Activated T-cell treated with anti-CD3 and anti-CD28 coated beads, Interleukin-2, amount 50 U/mL, for 24 hours (primary cell): Measurements from ENCODE around the gene SLCO1A2.
A peak's percentile ranks its signal among the peaks of the same experiment; 100 is the strongest.

Source experiments
- DNase-seq: peaks from one replicate; pipeline ENCODE4 v3.0.0-alpha.2; 2020
- H3K27ac Mint-ChIP-seq: 2 replicates; pipeline ENCODE4 v1.8.0; 2020; ENCODE audit warnings: mild to moderate bottlenecking, mixed read lengths
- H3K27me3 Mint-ChIP-seq: 2 replicates; pipeline ENCODE4 v1.8.0; 2020; ENCODE audit warnings: mixed read lengths
- H3K36me3 Mint-ChIP-seq: 2 replicates; pipeline ENCODE4 v1.8.0; 2020; ENCODE audit warnings: low read depth, mixed read lengths
- H3K4me1 Mint-ChIP-seq: 2 replicates; pipeline ENCODE4 v1.8.0; 2020; ENCODE audit warnings: low read depth, mixed read lengths
- H3K4me3 Mint-ChIP-seq: 2 replicates; pipeline ENCODE4 v1.8.0; 2020; ENCODE audit warnings: mild to moderate bottlenecking, moderate library complexity, mixed read lengths
- H3K9me3 Mint-ChIP-seq: 2 replicates; pipeline ENCODE4 v1.8.0; 2020; ENCODE audit warnings: mixed read lengths

SLCO1A2 gene

GRCh38 chr12:21343636-21344035, 8.9 kb upstream of the SLCO1A2 start:
- DNase-seq: no peak
- Mint-ChIP-seq H3K4me1 (peaks cover 7% of the 10 kb centered on the region), H3K36me3 (no peaks in the 10 kb centered on the region), H3K27ac (no peak overlapping the region), H3K27me3 (peaks cover 7% of the 10 kb centered on the region), H3K9me3 (no peaks in the 10 kb centered on the region), H3K4me3 (no peak overlapping the region)

- no peak overlapping the region for H3K27ac Mint-ChIP-seq
- H3K9me3 Mint-ChIP-seq: no peaks in the 10 kb centered on the region
- H3K36me3 Mint-ChIP-seq: no peaks in the 10 kb centered on the region
- no peak for DNase-seq
- no peak overlapping the region for H3K4me3 Mint-ChIP-seq
- peaks cover 6% of the 10 kb centered on the region for H3K27me3 Mint-ChIP-seq
- H3K4me1 Mint-ChIP-seq: peaks cover 12% of the 10 kb centered on the region
Measured at GRCh38 chr12:21341769-21342168, 7.1 kb upstream of the SLCO1A2 start.

DNA sequence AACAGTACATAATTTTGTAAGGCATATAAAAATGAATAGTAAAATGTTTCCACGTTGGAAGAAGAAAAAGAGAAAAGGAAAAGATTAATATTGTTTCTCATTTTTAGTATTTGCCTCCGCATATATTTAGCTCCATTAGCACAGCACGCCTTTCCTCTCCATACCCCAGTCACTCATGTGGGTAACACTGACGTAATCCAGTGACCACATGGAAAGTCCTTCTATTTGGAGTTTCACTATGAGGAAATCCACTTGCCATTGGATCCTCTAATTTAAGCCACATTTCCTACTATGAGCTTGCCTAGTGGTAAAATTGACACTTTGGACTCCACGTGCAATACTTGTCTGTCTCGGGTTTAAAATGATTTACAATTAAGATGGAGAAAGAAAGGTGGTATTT, 5.7 kb upstream of the SLCO1A2 start:
- no peak overlapping the region for H3K4me3 Mint-ChIP-seq
- H3K27ac Mint-ChIP-seq: no peak overlapping the region
- H3K27me3 Mint-ChIP-seq: peaks cover 4% of the 10 kb centered on the region
- H3K9me3 Mint-ChIP-seq: no peaks in the 10 kb centered on the region
- no peak for DNase-seq
- no peaks in the 10 kb centered on the region for H3K36me3 Mint-ChIP-seq
- peaks cover 12% of the 10 kb centered on the region for H3K4me1 Mint-ChIP-seq

- Mint-ChIP-seq H3K4me3 (no peak overlapping the region), H3K4me1 (peaks cover 12% of the 10 kb centered on the region), H3K36me3 (no peaks in the 10 kb centered on the region), H3K27me3 (peaks cover 4% of the 10 kb centered on the region), H3K9me3 (no peaks in the 10 kb centered on the region), H3K27ac (no peak overlapping the region)
- DNase-seq: no peak
Measured at GRCh38 chr12:21339921-21340320, 5.2 kb upstream of the SLCO1A2 start.

- no peaks in the 10 kb centered on the region for H3K36me3 Mint-ChIP-seq
- H3K27me3 Mint-ChIP-seq: peaks cover 8% of the 10 kb centered on the region
- peaks cover 12% of the 10 kb centered on the region for H3K4me1 Mint-ChIP-seq
- no peak overlapping the region for H3K4me3 Mint-ChIP-seq
- no peak for DNase-seq
- H3K9me3 Mint-ChIP-seq: no peaks in the 10 kb centered on the region
- H3K27ac Mint-ChIP-seq: peak overlapping the region; percentile 41
Measured at GRCh38 chr12:21337959-21338744, 3.4 kb upstream of the SLCO1A2 start.

GRCh38 chr12:21337453-21337852, 2.7 kb upstream of the SLCO1A2 start:
- H3K27me3 Mint-ChIP-seq: peaks cover 3% of the 10 kb centered on the region
- H3K4me3 Mint-ChIP-seq: no peak overlapping the region
- DNase-seq: no peak
- H3K27ac Mint-ChIP-seq: no peak overlapping the region
- H3K4me1 Mint-ChIP-seq: peaks cover 12% of the 10 kb centered on the region
- no peaks in the 10 kb centered on the region for H3K36me3 Mint-ChIP-seq
- no peaks in the 10 kb centered on the region for H3K9me3 Mint-ChIP-seq

GRCh38 chr12:21336656-21337055, 1.9 kb upstream of the SLCO1A2 start:
- H3K4me1 Mint-ChIP-seq: peaks cover 12% of the 10 kb centered on the region
- peaks cover 3% of the 10 kb centered on the region for H3K27me3 Mint-ChIP-seq
- no peak for DNase-seq
- H3K36me3 Mint-ChIP-seq: no peaks in the 10 kb centered on the region
- H3K27ac Mint-ChIP-seq: no peak overlapping the region
- no peaks in the 10 kb centered on the region for H3K9me3 Mint-ChIP-seq
- no peak overlapping the region for H3K4me3 Mint-ChIP-seq

DNA sequence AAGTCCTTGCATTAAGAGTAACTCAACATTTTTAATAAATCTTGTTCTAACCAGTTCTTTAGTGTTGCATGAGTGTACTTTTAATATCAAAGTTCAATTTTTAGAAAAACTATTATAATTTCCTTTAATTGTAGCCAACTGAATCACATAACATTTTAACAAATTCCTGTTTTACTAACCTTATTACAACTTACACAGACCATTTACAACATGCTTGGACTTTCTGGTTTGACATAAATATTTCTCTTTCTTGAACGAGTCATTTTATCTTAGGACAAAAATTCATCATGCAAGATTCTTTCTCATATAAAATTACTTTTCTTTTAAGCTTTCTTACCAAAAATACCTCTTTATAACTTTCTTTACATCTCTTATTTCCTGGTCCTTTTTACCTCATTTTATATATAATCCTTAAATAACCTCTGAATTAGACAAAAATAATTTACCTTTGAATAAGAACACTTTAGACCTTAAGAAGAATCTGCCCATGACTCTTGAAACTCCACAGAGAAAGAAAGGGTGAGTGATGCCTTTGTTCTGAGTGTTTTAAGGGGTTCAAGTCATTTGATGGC, 3.9 kb downstream of the SLCO1A2 start:
- H3K4me3 Mint-ChIP-seq: no peak overlapping the region
- peaks cover 3% of the 10 kb centered on the region for H3K27me3 Mint-ChIP-seq
- no peak overlapping the region for H3K27ac Mint-ChIP-seq
- H3K9me3 Mint-ChIP-seq: peaks cover 27% of the 10 kb centered on the region
- DNase-seq: no peak
- no peaks in the 10 kb centered on the region for H3K4me1 Mint-ChIP-seq
- H3K36me3 Mint-ChIP-seq: peaks cover 2% of the 10 kb centered on the region

GRCh38 chr12:21328578-21328977, 6.1 kb downstream of the SLCO1A2 start:
- no peak overlapping the region for H3K27ac Mint-ChIP-seq
- H3K27me3 Mint-ChIP-seq: no peaks in the 10 kb centered on the region
- H3K4me1 Mint-ChIP-seq: no peaks in the 10 kb centered on the region
- H3K4me3 Mint-ChIP-seq: no peak overlapping the region
- H3K36me3 Mint-ChIP-seq: peaks cover 2% of the 10 kb centered on the region
- peaks cover 29% of the 10 kb centered on the region for H3K9me3 Mint-ChIP-seq
- no peak for DNase-seq

DNA sequence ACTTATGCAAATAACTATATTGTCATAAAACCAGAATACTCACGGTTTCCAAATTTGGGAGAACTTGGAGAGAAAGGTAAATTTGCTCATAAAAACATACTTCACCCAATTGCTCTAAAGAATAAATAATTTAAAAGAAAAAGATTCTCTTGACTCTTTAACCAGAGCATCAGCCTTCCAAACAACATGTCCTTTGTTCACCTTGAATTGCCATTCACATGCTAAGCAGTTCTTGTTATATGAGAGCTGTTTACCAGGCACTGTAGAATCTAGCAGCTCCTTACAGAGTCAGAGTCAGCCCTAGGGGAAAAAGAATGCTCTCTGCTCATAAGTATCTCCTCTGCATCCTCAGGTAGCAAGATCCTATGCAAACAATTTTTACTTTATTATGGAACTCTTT, 10.2 kb downstream of the SLCO1A2 start:
- Mint-ChIP-seq H3K27ac (no peak overlapping the region), H3K27me3 (peaks cover 2% of the 10 kb centered on the region), H3K36me3 (peaks cover 2% of the 10 kb centered on the region), H3K4me3 (no peak overlapping the region), H3K9me3 (peaks cover 26% of the 10 kb centered on the region), H3K4me1 (no peaks in the 10 kb centered on the region)
- no peak for DNase-seq

DNA sequence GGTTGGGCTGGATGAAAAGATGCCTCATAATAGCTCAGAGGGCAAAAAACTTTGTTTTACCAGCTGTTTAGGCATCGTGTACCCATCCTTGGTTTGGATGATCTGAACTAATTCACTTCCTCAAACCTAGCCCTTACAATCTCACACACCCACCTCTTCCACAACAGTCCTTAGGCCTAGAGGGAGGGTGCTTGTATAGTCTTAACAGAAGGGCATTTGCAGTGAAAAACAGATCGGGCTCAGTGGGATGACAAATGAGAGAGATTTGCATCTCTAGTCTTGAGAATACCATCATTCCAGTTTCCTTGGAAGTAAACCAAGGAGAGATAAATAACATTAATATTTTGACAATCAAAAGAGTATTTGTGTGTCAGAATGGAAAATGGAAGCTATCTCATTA, 11.0 kb downstream of the SLCO1A2 start:
- Mint-ChIP-seq H3K9me3 (peaks cover 22% of the 10 kb centered on the region), H3K27ac (no peak overlapping the region), H3K4me1 (no peaks in the 10 kb centered on the region), H3K36me3 (peaks cover 2% of the 10 kb centered on the region), H3K27me3 (peaks cover 2% of the 10 kb centered on the region), H3K4me3 (no peak overlapping the region)
- no peak for DNase-seq

- no peaks in the 10 kb centered on the region for H3K9me3 Mint-ChIP-seq
- no peaks in the 10 kb centered on the region for H3K36me3 Mint-ChIP-seq
- H3K4me1 Mint-ChIP-seq: no peaks in the 10 kb centered on the region
- no peak for DNase-seq
- H3K27ac Mint-ChIP-seq: no peak overlapping the region
- no peaks in the 10 kb centered on the region for H3K27me3 Mint-ChIP-seq
- H3K4me3 Mint-ChIP-seq: no peak overlapping the region
Measured at GRCh38 chr12:21308785-21309184, 25.9 kb downstream of the SLCO1A2 start.

DNA sequence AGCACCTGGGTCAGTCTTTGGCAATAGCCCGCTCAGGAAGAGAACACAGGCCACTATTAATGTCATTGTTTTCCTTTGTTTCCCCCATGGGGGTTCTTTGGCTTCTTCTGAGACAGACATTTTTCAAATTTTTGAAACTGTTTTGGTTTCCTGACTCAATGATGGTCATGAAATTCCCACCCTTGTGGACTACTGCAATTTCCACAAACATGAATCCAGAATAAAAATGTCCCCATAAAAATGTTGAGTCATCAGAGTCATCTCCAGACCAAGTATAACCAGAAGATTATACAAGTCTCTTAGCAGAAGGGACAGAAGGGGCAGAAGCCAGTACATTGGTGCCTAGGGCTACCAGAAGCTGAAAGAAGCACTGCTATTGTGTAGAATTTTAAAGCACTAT, 29.1 kb downstream of the SLCO1A2 start:
- Mint-ChIP-seq H3K4me1 (no peaks in the 10 kb centered on the region), H3K4me3 (no peak overlapping the region), H3K36me3 (no peaks in the 10 kb centered on the region), H3K9me3 (no peaks in the 10 kb centered on the region), H3K27me3 (no peaks in the 10 kb centered on the region), H3K27ac (no peak overlapping the region)
- no peak for DNase-seq

DNA sequence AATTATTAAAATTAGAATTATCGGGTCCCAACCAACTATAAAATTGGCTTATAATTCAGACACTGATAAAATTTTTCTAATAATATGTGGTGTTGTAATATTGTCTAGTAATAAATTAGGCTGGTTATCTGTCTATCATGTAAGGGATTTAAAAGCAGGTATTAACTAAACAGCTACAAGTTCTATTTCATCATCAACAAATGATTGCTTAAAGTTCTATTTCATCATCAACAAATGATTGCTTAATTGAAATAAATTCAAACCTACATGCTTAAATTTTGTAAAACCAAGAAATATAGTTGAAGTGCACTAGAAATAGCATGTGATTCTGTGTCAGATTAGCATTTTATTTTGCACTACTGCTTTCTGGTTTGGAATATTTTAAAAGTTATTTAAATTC, 34.1 kb downstream of the SLCO1A2 start:
- no peaks in the 10 kb centered on the region for H3K9me3 Mint-ChIP-seq
- H3K27ac Mint-ChIP-seq: no peak overlapping the region
- peaks cover 5% of the 10 kb centered on the region for H3K27me3 Mint-ChIP-seq
- no peak overlapping the region for H3K4me3 Mint-ChIP-seq
- DNase-seq: no peak
- H3K36me3 Mint-ChIP-seq: no peaks in the 10 kb centered on the region
- H3K4me1 Mint-ChIP-seq: peaks cover 8% of the 10 kb centered on the region

DNA sequence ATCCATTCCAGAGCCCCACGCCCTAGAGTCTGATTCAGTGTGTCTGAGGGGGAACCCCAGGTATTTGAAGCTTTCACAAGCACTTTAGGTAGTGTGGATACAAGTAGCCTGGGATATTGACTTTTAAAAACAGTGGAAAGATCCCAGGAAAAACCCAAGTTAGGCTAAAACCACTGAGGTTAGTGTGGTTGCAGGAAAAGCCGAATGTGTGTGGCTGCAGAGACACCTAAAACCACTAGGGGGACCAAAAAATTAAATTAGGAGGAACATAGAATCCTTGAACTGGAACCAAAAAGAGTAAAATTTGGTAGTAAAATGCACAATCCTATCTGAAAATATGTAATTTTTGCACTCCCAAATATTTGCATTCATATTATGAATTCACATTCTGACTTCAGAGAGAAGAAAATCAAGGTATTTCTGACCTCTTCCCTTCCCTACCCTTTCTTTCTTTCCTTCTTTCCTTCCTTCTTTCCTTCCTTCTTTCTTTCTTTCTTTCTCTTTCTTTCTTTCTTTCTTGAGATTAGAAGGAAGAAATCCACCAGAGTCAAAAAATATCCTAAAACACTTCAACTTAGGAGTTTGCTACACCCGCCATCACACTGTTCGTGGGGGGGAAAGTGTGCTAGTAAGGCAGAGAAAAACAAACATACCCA, 37.8 kb downstream of the SLCO1A2 start:
- no peaks in the 10 kb centered on the region for H3K36me3 Mint-ChIP-seq
- no peak for DNase-seq

More for the DNA sequence above, 37.8 kb downstream of the SLCO1A2 start:
- Mint-ChIP-seq H3K4me1 (peaks cover 8% of the 10 kb centered on the region), H3K4me3 (no peak overlapping the region), H3K27me3 (peaks cover 12% of the 10 kb centered on the region), H3K27ac (no peak overlapping the region), H3K9me3 (no peaks in the 10 kb centered on the region)
